ENCODE data around the gene FAM149A.

Gene FAM149A

DNA sequence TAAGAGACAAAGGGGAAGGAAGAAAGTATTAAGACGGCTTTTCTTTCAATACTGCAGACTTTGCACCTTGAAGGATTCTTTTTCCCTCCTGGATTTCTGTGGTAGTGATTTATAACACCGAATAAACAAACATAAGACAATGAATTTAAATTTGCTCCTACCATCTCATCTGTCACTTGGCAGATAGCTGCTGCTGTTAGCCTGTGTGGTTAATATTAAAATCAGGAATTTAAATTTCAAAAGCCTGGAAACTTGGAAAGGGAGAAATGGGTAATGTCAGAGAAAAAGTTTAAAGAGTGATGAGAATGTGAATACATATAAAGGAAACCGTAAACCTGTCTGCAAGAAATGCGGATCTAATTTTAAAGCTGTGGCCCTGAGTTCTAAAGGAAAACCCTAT is 3.4 kb downstream of the FAM149A start:
- no peak for DNase-seq

DNA sequence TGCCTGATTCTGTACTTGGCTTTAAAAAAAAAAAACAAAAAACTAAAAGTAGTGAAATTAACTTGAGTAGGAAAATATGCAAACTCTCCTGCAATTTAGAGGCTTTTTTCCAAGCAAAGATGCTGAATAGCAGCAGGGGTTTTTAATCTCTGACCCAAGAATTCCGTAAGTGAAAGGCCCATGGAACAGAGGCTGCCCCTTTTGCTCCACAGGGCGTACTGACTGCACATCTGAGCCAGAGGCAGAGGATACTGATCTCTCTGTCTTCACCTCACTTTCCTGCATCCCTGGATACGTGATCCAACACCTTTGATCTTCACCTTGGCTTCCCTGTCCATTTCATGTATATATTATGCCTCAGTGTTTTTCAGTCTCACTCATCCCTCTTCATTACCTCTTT is 3.9 kb downstream of the FAM149A start:
- no peak for DNase-seq

DNA sequence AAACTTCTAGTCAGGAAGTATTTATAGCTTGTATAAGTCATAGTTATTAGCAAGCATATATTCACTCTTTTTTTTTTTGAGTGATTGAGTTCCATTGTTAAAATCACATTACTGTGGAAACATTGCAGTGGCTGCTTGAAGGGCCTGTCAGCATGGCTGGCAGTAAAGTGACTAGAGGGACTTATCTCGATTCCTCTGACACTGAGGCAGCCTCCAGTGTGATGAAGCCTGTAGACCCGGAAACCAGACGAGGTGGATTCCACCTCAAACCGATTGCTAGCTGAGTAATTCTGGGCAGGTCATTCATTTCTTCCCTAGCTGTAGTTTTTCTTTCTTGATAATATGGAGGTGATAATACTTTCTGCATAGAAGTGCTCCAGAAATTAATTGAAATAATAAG is 4.7 kb downstream of the FAM149A start:
- DNase-seq: no peak

DNA sequence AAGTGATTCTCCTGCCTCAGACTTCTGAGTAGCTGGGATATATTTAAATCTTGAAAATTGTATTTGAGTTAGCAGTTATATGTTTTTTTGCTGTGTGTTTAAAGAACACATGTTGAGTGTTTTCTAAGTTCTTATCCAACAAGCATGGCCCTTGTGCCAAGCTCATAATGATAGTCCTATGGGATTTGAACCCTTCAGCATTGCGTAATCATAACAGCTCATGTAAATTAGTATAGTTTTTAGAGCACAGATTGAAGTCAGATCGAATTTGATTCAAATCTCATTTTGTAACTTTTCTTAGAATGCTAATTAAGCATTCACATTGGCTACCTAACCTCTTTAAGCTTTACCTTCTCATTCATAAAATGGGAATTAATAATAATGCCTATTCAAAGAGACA is 12.2 kb downstream of the FAM149A start:
- no peak for DNase-seq

DNA sequence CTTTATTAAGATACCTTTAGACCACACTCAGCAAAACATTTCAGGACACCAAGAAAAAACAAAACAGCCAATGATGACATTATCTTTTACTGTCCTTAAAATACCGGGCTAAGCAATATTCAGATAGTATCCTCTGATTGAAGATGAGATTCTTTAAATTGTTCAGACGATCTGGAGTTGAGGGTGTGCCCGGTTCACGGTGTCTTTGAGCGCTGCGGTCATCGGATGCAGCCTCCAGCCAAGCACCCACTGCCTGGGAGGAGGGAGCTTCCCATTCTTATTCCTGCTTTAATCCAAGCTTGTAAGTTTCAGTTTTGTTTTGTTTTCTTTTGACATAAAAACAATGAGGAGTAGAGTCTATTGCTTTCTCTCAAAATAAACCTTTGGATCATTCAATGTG is 14.1 kb downstream of the FAM149A start:
- DNase-seq: no peak

DNA sequence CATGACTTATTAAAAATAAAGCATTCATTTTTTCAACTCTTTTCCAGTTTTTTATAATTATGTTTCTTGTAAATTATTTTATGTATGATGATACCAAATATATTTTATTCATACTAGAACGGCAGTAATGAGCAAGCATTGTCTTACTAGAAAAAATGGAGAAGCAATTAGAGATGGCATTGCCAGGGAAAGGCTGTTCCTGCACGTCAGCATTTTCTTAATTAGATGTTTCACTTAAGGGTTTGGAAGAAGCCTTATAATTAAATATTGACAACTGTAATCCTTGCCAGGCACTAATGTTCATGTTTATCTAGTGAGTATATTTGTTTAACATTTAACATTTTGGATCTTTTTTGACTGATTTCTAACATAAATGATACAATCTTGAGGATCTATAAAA is 16.6 kb downstream of the FAM149A start:
- no peak for DNase-seq

DNA sequence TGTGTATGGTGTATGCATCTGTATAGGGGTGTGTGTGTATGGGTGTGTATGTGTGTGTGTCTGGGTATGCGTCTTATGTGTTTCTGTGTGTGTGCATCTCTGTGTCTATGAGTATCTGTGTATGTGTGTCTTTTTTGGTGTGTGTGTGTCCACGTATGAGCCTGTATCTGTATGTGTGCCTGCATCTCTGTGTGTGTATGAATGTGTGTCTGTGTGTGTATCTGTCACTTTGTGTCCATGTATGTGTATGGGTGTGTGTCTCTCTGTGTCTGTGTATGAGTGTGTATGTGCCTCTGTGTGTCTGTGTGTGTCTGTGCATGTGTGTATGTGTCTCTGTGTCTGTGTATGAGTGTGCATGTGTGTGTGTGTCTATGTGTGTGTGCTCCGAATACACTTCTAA is 24.3 kb downstream of the FAM149A start:
- DNase-seq: no peak

DNA sequence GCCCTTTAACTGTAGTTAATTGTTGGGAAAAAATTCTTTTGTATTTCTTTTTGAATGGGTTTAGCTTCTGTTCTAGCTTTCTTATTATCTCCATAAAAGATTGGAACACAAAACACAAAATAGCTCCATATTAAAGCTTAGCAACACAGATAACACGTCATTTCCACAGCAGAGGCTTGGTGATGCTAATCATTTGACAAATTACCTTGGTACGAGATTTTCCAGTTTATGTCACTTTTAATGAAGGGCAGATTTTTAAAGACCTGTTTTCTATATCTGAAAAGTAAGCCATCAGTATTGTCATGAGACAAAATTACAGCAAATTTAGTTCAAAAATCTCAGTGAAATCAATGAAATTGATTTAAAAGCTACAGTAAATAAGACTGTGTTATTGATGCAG is 27.4 kb downstream of the FAM149A start:
- no peak for DNase-seq

DNA sequence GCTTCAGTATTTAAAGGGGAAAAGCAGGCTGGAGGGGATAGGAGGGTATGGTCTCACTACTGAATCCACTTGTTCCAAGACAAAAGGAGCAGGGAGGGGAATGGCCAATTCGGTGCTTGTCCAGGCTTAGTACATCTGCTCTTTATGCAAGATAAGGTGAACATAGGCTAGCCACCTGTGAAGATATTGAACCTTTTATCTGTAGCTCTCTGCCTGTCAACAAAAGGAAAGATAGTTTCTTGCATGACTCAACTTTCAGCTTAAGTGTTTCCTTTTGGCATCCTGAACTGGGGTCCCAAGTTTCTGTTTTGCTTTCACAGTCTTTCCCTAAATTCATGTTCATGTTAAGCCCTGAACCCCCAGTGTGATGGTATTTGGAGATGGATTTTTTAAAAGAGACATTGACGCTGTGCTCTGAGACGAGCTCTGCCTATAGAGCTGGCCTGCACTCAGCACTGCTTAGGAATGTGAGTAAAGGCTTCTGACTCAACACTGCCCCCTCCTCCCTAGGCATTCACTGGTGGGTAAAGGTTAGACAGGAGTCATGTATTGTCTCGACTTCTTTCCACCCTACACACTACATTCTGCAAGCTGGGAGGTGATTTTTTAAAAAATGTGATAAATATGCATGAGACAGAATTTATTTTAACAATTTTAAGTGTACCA is 28.2 kb downstream of the FAM149A start:
- DNase-seq: no peak

DNA sequence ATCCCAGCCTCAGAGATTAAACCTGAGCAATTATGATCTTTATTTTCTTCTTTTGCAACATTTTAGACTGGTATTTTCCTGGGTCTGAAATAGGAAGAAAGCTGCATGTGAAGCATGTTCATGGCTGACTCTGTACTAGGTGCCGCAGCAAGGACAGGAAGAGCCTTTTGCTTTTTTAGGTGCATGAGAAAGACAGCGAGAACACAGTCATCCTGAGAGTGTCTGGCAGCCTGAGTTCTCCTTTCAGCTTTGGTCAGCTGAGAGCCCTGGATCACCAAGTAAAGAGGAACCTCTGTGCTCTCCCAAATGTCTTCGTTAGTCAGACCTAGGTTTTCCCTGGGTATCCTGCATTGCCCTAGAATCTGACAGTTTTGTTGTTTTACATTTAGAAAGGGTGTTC is 29.8 kb downstream of the FAM149A start:
- DNase-seq: no peak

DNA sequence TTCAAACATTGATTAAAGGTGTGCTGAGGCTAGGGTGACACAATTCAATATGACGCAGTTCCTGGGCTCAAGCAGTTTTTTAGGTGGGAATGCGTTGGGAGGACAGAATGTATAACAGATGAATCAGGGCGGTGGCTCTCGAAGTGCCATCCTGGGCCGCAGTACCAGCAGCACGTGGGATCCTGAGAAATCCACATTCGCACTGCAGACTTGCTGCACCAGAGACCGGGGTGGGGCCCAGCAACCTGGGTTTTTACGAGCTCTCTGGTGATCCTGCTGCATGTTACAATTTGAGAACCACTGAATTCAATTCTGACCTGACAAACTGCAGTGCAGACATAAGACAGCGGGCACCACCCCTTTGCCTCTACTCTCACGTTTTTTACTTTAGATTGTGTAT is 30.4 kb downstream of the FAM149A start:
- no peak for DNase-seq

DNA sequence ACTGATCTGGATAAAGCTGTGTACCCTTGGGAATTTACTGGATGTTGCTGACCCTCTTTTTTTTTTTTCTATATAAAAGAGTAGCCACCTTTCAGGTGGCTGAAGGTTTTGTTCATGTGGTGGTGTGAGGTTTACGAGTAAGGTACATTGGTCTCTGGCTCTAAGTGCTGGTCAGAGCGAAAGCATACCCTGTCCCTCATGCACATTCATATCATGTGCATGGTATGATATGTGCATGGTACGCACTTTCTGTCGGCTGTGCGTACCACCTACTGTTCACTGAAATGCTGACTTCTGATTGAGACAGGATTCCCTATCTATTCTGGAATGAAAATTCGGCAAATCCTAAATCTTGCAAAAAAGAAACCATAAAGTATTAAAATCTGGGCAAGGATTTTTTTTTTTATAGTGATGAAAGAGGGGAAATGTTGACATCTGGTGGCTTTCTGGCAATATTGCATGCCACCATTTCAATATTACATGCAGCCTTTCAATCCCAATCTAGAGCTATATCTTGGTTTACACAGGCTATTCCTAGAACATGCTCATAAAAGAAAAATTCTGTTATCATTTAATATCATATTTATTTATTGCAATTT is 32.8 kb downstream of the FAM149A start:
- no peak for DNase-seq

DNA sequence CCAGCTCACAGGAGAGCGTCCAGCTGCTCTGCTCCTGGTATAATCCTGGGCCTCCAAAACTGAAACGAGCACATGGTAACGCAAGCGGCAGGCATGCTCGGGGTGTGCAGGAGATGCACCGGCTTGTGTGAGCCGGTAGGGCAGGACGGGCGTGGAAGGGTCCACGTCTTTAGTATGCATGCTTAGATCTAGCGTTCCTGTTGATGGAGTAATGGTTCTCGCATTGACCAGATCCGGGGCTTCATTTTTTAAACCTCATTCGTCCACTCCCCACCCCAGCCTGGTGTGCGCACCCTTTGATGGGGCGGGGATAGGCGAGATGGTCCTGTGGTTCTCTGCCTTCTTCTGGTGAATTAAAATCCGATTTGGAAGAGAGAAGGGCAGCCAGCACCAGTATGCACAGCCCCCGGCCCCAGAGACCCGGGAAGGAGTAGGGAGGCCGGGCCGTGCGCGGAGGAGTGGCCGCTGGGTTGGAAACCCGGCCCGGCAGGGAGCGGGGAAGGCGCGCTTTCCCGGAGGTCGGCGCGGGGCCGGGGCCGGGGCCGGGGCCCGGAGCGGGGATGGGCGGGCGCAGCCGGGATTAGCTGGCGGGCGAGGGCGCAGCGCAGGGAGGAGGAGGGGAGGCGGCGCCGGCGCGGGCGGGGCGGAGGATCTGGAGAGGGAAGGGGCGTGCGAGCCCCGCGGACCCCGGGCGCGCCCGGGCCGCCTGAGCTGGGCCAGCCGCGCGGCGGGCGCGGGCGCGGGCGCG is 39.9 kb downstream of the FAM149A start:
- no peak for DNase-seq

DNA sequence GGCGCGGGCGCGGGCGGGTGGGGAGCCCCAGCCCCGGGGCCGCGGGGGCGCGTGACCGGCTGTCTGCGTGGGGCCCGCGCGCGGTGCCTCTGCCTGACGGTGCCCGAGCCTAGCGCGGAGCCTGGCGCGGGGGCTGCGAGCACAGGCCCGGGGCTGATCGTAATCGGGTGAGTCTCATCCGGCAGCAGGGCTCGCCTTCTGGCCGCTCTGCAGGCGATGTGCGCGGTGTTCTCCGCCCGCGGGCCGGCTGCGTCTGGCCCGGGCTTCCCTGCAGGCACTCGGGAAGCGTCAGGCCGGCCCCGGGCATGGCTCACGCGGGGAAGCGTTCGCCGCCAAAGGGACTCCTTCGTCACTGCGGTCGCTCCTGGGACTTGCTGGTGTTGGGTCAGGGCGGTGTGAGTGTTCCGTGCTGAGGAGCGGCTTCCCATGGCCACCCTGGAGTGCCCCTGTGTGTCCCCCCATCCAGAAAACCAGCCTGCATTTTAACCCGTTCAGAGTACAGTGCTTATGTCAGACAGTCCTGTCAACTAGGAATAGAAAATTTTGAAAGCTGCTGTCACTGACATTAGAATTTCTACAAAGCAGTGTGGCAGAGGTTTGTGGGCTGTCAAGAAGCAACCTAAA is 40.6 kb downstream of the FAM149A start:
- DNase-seq: no peak

DNA sequence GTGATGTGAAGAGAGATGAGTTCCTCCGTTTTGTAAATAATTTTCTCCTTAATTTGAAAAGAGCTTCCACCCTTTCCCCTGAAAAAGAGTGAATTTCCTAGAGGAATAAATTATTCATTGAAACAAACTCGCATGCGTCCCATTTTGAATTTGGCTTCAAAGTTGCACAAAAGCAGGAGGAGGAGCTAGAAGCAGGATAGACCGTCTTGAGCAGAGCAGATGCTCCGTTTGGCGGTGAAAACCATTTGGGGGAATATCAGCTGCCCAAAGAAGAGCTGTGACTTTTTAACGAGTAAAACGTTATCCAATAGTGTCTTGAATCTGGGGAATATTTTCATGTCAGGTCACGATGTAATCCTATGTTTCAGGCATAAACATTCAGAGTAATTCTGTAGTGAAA is 42.0 kb downstream of the FAM149A start:
- DNase-seq: no peak

DNA sequence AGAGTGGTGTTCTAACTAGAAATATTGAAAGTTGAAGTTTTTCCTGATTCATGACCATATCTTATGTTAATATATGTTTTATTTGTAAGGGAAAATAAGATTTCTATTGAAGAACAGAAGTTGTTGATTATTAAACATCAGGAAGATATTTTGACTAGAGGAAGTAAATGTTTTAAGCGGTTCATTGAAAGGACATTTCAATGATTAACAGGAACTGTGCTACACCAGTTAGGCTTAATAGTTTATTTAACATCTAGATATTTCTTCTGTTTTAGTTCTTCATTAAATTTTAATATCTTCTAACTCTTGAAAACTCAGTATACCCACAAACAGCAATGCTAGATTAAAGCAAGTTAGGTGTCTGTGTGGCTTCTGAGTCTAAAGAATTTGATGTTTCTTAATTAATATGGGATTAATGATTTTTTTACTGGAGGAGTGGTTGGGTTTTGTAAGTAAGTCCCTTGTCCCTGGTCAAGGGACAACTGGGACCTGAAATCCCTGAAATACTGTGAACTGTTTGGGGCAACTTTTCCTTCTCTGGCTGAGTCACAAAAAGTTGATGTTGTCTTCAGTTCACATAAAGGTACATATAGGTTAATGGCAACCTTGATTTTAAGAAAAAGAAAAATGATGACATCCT is 44.0 kb downstream of the FAM149A start:
- no peak for DNase-seq

DNA sequence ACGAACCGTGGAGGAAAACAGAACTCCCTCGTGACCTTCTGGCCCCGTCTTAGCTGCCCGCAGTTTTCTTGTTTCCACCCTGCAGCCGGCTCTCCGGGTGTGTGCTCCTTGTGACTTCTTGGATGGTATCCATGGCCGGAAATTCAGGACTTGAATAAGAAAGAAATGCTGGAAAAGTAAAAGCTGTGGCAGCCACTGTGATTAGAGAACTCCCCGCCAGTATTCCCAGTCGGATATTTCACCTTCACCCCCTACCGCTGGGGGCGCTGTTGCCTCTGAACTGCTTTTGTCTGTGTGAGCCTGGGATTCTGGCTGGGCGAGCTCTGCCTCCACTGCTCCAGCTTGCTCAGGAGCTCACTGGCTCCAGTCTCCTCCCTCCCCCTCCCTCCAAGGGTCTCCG is 45.4 kb downstream of the FAM149A start:
- peak; percentile 54 for DNase-seq

DNA sequence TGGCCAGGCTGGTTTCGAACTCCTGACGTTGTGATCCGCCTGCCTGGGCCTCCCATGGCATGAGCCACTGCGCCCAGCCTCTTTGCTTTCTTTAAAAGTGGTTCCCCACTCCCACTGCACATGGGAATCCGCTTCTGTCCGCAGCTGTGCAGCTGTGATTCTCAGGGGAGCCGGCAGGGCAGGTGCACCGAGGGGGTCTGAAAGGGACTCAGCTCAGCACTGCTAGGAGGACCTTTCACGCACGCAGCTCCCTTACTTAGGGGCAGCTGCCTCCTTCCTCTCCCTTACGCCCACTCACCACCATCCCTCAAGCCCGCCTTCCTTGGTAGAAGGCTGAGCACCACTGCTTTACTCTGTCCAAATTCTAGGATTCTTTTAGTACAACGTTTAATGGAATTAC is 46.4 kb downstream of the FAM149A start:
- DNase-seq: no peak

DNA sequence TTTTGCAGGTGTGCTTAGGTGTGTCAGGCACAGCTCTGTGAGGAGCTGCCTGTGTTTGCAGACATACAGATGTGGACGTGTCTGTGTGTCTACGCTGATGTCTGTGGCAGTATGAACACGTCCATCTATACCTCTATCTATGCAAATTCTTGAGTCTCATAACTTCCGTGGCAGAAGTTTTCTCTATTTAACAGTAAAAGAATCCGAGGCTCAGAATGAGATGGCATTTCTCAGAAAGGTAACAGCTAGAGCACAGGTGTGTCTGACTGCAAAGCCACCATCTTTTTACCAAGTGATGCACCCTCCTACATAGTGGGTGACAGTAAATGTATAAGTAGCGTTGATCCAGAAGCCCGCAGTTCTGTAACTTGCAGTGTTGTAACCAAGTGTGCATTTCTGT is 47.0 kb downstream of the FAM149A start:
- no peak for DNase-seq

DNA sequence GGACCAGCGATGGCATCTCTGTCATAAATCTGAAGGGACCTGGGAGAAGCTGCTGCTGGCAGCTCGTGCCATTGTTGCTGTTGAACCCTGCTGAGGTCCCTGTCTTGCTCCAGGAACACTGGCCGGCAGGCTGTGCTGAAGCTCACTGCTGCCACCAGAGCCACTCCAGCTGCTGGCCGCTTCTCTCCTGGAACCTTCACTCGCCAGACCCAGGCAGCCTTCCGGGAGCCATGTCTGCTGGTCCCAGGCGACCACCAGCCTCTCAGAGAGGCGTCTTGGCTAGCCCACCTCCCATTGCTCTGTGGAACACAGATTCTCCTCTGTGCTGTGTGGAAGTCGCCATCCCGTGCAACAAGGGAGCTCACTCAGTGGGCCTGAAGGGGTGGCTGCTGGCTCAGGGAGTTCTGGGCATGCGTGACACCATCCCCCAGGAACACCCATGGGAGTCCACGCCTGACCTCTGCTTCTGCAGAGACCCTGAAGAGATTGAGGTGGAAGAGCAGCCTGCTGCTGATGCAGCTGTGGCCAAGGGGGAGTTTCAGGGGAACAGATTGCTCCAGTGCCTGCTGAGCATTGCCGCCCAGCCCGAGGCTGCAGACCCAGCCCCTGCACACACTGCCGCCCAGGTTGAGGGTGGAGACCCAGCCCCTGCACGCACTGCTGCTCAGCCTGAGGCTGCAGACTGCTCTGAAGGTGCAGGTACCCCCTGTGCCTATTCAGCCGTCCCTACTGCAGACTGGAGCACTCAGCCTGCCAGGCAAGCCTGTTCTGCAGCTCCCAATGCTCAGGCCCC is 53.7 kb downstream of the FAM149A start:
- no peak for DNase-seq

DNA sequence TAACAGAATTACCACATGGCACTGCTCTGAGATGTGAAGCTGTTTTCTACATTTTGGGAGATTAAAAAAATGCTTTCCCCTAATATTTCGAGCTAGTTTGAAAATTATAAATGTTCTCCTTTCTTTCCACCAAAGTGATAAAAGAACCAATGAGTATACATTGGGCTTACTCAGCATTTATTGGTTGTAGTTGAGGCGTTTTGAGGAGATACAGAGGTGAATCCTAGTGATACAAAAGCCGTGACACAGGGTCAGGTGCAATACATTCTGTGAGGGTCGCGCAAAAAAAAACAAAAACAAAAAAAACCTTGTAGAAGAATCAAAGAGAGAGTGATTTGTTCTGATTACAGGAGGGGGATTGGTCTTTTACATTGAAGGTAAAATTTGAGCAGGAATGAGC is 54.5 kb downstream of the FAM149A start:
- no peak for DNase-seq

DNA sequence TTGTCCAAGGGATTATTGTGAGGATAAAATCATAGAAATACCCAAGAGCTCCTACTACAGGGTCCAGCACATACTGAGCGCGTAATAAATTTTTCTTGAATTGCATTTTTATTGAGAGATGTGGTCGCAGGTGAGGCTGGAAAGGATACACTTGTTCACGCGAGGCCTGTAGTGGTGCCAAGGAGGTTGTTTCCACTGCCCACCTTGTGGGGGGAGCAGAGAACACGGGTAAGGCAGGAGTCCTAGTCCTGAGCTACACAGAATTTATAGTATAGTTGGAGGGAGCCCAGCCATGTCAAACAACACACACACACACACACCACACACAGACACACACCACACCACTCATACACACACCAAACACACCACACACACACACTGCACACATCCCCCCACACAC is 55.1 kb downstream of the FAM149A start:
- DNase-seq: no peak

DNA sequence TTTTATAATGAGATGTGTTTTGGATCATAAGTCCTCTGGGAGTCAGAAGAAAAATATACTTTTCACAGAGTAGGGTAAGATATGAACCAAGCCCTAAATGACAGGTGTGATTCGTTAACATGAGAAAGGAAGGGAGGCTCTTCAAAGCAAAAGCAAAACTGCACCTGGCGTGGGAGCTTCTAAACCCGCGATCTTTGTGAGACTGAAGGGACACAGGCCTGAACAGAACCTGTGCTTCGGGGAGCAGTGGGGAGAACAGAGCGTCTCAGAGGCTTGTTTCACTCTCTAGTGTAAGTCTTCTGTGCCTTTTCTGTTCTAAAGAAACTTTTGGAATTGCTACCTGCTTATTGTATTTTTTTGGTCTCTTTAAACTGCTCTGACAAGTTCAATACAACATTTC is 56.6 kb downstream of the FAM149A start:
- DNase-seq: no peak
